A673 (cell line): ENCODE data around the gene ADGRL2.

Source experiments
- CTCF ChIP-seq: fragments of 300-800, 200-600 bp; sonication (generic); conservative IDR thresholded peaks from 2 replicates; pipeline ENCODE4 v1.5.1; 2017; ENCODE audit warnings: low read depth, mild to moderate bottlenecking, antibody characterized with exemption, low read length, moderate library complexity, mixed read lengths
- EZH2 ChIP-seq: fragments of 200-600 bp; sonication (generic); IDR thresholded peaks from 2 replicates; pipeline ENCODE4 v1.6.1; 2017; ENCODE audit warnings: borderline replicate concordance, low read depth, mild to moderate bottlenecking, mixed read lengths, antibody characterized with exemption, low read length; ENCODE audit not compliant: poor library complexity, severe bottlenecking

GRCh38 chr1:81827942-81828341 is 27.2 kb downstream of the ADGRL2 start:
- no peak for TF ChIP-seq EZH2
- TF ChIP-seq CTCF = no peak
